ENCODE measurements around the gene KLHDC7A.

The KLHDC7A gene

GRCh38 chr1:18464665-18465050 lies 16.1 kb upstream of the KLHDC7A start:
- H3K36me3 ChIP-seq (ENCODE audit: control insufficient read depth, insufficient read depth, low read length): no peaks in the 10 kb centered on the region
- H2AFZ ChIP-seq: no peak overlapping the region

GRCh38 chr1:18466676-18467075 lies 14.1 kb upstream of the KLHDC7A start:
- Histone ChIP-seq H3K79me2 (no peaks in the 10 kb centered on the region), H3K9me3 (ENCODE audit: control insufficient read depth, low read length) (no peaks in the 10 kb centered on the region), H3K27ac (no peak overlapping the region), H3K4me2 (ENCODE audit: low read length) (no peak overlapping the region), H3K9ac (no peak overlapping the region), H2AFZ (no peak overlapping the region), H3K4me3 (ENCODE audit: low read depth, low read length) (no peak overlapping the region), H3K27me3 (ENCODE audit: control insufficient read depth, insufficient read depth, low read length) (no peaks in the 10 kb centered on the region), H3K36me3 (ENCODE audit: control insufficient read depth, insufficient read depth, low read length) (no peaks in the 10 kb centered on the region), H3K4me1 (no peaks in the 10 kb centered on the region)
- no peak for TF ChIP-seq CTCF (IDR thresholded peaks at IDR 0.05)

More at GRCh38 chr1:18464665-18465050, 16.1 kb upstream of the KLHDC7A start:
- Histone ChIP-seq H3K27ac (no peak overlapping the region), H3K9me3 (ENCODE audit: control insufficient read depth, low read length) (no peaks in the 10 kb centered on the region), H3K79me2 (no peaks in the 10 kb centered on the region), H3K4me2 (ENCODE audit: low read length) (no peak overlapping the region), H3K9ac (no peak overlapping the region), H3K27me3 (ENCODE audit: control insufficient read depth, insufficient read depth, low read length) (no peaks in the 10 kb centered on the region), H3K4me3 (ENCODE audit: low read depth, low read length) (no peak overlapping the region), H3K4me1 (no peaks in the 10 kb centered on the region)
- no peak for TF ChIP-seq CTCF (IDR thresholded peaks at IDR 0.05)

GRCh38 chr1:18468570-18468969 lies 12.2 kb upstream of the KLHDC7A start:
- Histone ChIP-seq H3K4me1 (no peaks in the 10 kb centered on the region), H3K4me3 (ENCODE audit: low read depth, low read length) (no peak overlapping the region), H2AFZ (no peak overlapping the region), H3K4me2 (ENCODE audit: low read length) (no peak overlapping the region), H3K9ac (no peak overlapping the region), H3K9me3 (ENCODE audit: control insufficient read depth, low read length) (no peaks in the 10 kb centered on the region), H3K27ac (no peak overlapping the region), H3K27me3 (ENCODE audit: control insufficient read depth, insufficient read depth, low read length) (no peaks in the 10 kb centered on the region), H3K79me2 (no peaks in the 10 kb centered on the region), H3K36me3 (ENCODE audit: control insufficient read depth, insufficient read depth, low read length) (no peaks in the 10 kb centered on the region)
- no peak for TF ChIP-seq CTCF (IDR thresholded peaks at IDR 0.05)

- no peak overlapping the region for H2AFZ ChIP-seq
- no peaks in the 10 kb centered on the region for H3K9me3 ChIP-seq (ENCODE audit: control insufficient read depth, low read length)
- no peaks in the 10 kb centered on the region for H3K4me1 ChIP-seq
- H3K4me3 ChIP-seq (ENCODE audit: low read depth, low read length): no peak overlapping the region
- H3K27ac ChIP-seq: no peak overlapping the region
- H3K4me2 ChIP-seq (ENCODE audit: low read length): no peak overlapping the region
- TF ChIP-seq CTCF (IDR thresholded peaks at IDR 0.05): no peak
- H3K79me2 ChIP-seq: no peaks in the 10 kb centered on the region
- no peaks in the 10 kb centered on the region for H3K27me3 ChIP-seq (ENCODE audit: control insufficient read depth, insufficient read depth, low read length)
- H3K9ac ChIP-seq: no peak overlapping the region
- H3K36me3 ChIP-seq (ENCODE audit: control insufficient read depth, insufficient read depth, low read length): no peaks in the 10 kb centered on the region
These were observed 11.2 kb upstream of the KLHDC7A start for GRCh38 chr1:18469514-18469913.

GRCh38 chr1:18470671-18471355 lies 9.9 kb upstream of the KLHDC7A start:
- Histone ChIP-seq H3K79me2 (no peaks in the 10 kb centered on the region), H3K4me1 (no peaks in the 10 kb centered on the region), H3K27me3 (ENCODE audit: control insufficient read depth, insufficient read depth, low read length) (no peaks in the 10 kb centered on the region), H3K9ac (no peak overlapping the region), H3K4me3 (ENCODE audit: low read depth, low read length) (no peak overlapping the region), H3K36me3 (ENCODE audit: control insufficient read depth, insufficient read depth, low read length) (no peaks in the 10 kb centered on the region), H3K27ac (no peak overlapping the region), H3K4me2 (ENCODE audit: low read length) (no peak overlapping the region), H2AFZ (no peak overlapping the region), H3K9me3 (ENCODE audit: control insufficient read depth, low read length) (no peaks in the 10 kb centered on the region)
- no peak for TF ChIP-seq CTCF (IDR thresholded peaks at IDR 0.05)
